Activated CD4-positive, alpha-beta T cell treated with anti-CD3 and anti-CD28 coated beads, Interleukin-2, amount 50 U/mL, for 48 hours (primary cell): ENCODE measurements around the gene ZNF384.

Experiments
- DNase-seq, 2 experiments: peaks; one replicate each; pipeline ENCODE4 v3.0.0-alpha.2; 2020

Gene ZNF384

GRCh38 chr12:6620137-6620884, 68.9 kb downstream of the ZNF384 start:
- peak; percentile 61 to 66 for DNase-seq

GRCh38 chr12:6618483-6619225, 70.5 kb downstream of the ZNF384 start:
- no peak for DNase-seq
